HG03439 (cell line): ENCODE results near the gene COL3A1.

Experiments used
- ATAC-seq: cut with Tn5 transposase; IDR thresholded peaks from one replicate; pipeline ENCODE4 v1.9.1; 2021; ENCODE audit warnings: mild to moderate bottlenecking, moderate library complexity; ENCODE audit not compliant: unreplicated experiment

Gene COL3A1

GRCh38 chr2:188974164-188974563, at the start of gene COL3A1:
Gene COL3A1 (plus strand): TSS chr2:188974373. CDS start chr2:188974490, 117 bp downstream.
- no peak for ATAC-seq

DNA sequence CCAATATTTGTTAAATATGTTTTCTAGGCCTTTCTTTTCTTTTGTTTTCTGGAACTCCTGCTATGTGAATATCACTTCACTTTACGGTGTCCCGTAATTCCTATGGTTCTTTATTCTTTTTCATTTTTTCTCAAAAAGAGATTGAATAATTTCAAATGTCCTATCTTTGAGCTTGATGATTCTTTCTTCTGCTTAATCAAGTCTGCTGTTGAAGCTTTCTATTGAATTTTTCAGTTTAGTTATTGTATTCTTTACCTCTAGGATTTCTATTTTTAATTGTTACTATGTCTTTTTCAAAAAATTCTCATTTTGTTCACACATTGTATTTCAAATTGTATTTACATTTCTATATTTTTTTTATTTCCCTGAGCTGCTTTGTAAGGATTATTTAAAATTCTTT, 45.5 kb upstream of the COL3A1 start:
- ATAC-seq, result no peak

- ATAC-seq, result no peak
Measured at GRCh38 chr2:188931361-188931760, 42.8 kb upstream of the COL3A1 start.

GRCh38 chr2:188937228-188938220, 36.6 kb upstream of the COL3A1 start:
- ATAC-seq, result no peak

GRCh38 chr2:188940171-188940570, 34.0 kb upstream of the COL3A1 start:
- ATAC-seq, result no peak

DNA sequence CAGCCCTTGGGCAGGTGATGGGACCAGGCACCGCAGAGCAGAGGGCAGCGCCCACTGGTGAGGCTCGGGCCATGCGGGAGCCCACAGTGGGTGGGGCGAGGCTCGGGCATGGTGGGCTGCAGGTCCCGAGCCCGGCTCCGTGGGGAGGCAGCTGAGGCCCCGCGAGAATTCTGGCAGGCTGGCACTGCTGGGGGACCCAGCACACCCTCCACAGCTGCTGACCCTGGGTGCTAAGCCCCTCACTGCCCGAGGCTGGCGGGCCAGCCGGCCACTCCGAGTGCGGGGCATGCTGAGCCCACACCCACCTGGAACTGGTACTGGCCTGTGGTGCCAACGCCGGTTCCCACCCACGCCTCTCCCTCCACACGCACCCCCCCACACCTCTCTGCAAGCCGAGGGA, 29.7 kb upstream of the COL3A1 start:
- no peak for ATAC-seq

GRCh38 chr2:188949046-188949818, 24.9 kb upstream of the COL3A1 start:
- no peak for ATAC-seq

GRCh38 chr2:188952901-188953300, 21.3 kb upstream of the COL3A1 start:
- no peak for ATAC-seq

DNA sequence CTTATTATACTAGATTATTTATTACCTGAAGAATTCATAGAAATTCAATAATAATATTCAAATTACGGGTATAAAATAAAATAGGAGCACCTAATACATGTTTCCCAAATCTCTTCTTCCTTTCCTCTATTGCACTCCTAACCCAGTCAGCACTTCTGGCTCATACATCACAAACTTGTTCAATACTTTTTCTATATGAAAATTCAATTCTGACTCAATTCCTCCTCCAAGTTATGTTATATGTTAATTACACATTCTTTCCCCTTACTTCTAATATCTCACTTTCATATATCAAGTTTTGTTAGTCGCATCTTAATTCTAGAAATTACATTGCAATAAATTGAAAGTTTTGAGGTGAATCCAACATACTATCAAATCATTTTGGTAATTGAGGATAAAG, 17.9 kb upstream of the COL3A1 start:
- no peak for ATAC-seq

DNA sequence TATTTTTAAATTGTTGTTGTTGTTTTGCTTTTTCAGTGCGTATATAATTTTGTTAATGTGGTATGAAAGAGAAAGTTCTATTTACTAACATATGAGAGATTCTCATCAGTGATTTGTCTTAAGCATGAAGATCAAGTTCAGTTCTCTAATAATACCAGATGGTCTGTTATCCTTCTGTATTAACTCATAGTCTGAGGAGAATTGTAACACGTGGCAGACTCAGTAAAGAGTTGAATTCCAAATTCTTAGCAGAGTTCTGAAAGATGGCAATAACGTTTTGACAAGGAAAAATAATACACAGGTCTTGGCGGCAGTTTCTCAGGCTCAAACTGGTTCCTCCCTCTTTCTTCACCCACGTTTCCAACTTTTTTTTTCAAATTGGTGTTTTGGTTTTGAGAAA, 17.2 kb upstream of the COL3A1 start:
- no peak for ATAC-seq

GRCh38 chr2:188957646-188958045, 16.5 kb upstream of the COL3A1 start:
- ATAC-seq, result no peak

DNA sequence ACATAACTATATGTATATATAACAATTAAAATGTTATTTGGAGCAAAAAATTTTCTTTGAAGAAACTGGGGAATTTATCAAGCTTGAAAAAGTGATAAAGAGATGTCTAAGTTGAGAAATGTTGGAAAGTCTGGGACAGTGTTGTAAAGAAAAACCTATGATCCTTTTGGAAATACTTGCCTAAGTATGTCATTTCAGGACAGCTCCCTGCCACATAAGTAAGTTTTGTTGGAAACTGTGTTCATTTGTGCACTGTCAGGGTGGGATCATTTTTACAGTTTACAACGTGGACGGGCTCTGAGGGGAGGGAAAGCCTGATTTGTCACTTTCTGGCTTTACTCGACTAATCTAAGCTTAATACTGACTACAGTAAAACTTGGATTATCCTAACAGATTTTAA, 10.4 kb upstream of the COL3A1 start:
- no peak for ATAC-seq

- no peak for ATAC-seq
Measured at GRCh38 chr2:188964976-188965546, 9.1 kb upstream of the COL3A1 start.

GRCh38 chr2:188965563-188965962, 8.6 kb upstream of the COL3A1 start:
- ATAC-seq, result no peak

- no peak for ATAC-seq
Measured at GRCh38 chr2:188966079-188966571, 8.0 kb upstream of the COL3A1 start.

- no peak for ATAC-seq
Measured at GRCh38 chr2:188966728-188967440, 7.3 kb upstream of the COL3A1 start.

DNA sequence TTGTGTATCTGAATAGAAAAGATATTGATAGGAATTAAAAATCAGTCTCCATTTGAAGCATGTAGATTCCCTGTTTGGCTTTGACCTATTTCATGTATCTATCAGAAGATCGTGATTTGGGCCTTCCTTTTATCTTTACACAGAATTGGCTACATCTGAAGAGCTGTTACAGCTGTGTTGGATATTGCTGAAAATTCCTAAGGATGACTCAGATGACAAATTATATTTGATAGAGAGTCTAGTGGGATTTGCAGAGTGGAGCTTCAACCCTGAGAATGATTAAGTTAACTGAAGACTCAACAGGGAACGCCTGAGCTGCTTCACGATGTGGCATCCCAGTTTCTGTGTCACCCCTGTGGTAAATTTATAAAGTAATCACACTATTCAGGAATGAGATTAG, 4.9 kb upstream of the COL3A1 start:
- no peak for ATAC-seq

- no peak for ATAC-seq
Measured at GRCh38 chr2:188969651-188970050, 4.5 kb upstream of the COL3A1 start.

- no peak for ATAC-seq
Measured at GRCh38 chr2:188970211-188970610, 4.0 kb upstream of the COL3A1 start.

DNA sequence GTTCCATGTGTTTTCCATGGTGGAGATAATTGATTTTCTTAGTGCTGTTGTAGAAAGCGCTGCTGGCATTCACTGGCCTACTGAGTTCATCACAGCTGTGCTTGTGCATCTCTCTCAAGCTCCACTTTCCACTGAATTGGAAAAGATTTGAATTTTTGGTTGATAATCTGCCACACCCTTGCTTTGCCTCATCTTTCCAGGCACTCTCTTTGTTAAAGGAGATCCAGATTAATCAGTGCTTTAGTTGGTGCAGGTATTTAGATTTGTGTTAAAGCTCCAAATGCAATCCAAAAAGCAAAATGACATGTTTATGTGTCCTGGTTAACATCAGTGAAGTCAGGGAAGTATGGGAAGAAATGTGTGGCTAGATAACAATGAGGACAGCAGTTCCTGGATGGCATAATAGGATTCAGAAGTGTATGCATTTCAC, 2.7 kb upstream of the COL3A1 start:
- ATAC-seq, result no peak

GRCh38 chr2:188973641-188974040, 532 bp upstream of the COL3A1 start:
- ATAC-seq, result no peak
